GM19467 (cell line): ENCODE data around the gene TECTB.

Source experiments
- ATAC-seq: cut with Tn5 transposase; IDR thresholded peaks from one replicate; pipeline ENCODE4 v1.9.1; 2021; ENCODE audit warnings: mild to moderate bottlenecking, moderate library complexity; ENCODE audit not compliant: unreplicated experiment

Gene TECTB

DNA sequence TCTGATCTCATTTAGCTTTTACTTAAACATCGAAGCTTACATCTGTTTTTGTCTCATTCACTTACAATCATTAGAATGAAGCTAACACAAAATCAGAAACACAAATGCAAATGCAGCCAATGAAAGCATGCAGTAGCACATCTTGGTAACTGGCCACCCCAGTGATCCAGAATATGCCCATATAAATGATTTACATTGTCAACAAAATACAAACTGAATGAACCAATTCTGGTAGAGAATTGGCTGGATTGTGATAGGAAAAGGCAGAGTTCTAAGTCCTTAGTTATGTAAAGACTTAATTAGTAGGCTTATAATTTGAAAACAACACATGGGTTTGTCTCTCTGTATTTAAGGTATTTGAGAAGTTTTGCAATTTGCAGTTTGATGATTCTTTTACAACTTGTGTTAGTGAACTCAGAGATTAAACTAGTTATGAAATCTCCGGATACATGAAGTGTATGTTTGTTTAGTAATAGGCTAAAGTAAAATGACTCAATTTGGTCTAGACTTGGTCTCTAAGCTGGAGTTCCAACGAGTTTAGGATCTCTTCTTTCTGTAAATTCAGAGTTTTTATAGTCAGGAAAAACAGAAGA lies 21.2 kb downstream of the TECTB start:
- no peak for ATAC-seq

DNA sequence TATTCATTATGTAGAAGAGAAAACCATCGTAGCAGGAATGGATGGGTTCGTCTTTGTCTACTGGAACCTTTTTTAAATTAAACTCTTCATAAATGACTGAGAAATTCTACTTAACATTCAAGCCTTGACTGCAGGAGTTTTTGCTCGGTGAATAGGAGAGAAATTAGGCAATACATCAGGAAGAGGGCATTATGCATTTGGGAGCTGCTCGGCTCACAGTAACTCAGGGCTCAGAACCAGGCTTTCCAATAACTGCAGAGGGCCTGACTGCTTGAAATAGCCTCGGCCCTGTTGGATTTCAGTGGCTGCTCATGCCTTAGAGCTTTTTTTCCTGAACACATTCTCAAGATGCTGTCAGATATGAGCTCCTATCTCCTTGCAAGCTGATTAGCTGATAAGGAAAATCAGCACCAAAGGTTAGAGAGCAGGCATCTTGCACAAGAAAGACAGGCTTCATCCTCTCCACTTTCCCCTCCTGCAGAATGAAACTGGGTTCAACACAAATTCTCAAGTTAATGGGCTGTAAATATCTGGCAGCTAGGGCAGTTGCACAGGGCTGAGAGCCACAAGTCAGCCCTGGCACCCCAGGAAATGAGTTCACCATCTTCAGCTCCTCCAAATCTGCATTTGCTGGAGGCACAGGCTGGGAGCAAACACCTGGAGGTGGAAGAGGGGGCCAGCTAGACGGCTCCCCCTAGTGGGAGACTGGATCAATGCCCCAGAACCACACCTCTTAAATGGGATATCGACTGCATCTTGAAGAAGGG lies 24.3 kb downstream of the TECTB start:
- peak; percentile 70 for ATAC-seq

DNA sequence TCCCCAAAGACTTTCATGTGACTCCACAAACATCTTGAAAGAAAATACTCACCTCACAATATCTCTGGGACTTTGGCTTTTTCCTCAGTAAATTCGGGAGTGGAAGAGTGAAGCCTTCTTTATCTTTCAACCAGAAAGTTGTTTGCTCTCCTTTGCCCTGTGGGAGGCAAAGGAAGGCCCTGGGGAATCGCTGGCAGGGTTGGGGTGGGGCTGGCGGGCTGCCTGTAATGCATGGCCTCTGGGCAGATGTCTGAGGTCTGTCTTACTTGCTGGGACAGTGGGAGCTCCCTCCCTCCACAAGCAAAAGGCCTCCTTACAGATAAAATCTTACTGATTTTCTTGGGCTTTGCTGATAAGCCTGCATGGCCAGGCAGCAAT lies 24.9 kb downstream of the TECTB start:
- ATAC-seq = no peak

DNA sequence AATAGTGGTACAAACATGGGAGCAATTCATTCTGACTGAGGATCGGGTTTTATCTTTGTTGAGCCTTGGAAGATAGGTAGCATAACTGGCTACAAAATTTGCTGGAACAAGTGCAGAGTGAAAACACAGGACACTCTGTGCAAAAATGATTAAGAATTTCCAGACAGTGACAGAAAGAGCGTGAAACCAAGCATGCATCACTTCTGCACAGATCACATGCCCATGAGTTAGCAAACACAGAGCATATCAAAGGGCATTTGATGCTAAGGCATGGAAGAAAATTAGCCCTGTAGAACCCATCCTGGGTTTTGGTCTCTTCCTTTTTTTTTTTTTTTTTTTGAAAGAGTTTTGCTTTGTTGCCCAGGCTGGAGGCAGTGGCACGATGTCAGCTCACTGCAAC lies 28.3 kb downstream of the TECTB start:
- no peak for ATAC-seq

DNA sequence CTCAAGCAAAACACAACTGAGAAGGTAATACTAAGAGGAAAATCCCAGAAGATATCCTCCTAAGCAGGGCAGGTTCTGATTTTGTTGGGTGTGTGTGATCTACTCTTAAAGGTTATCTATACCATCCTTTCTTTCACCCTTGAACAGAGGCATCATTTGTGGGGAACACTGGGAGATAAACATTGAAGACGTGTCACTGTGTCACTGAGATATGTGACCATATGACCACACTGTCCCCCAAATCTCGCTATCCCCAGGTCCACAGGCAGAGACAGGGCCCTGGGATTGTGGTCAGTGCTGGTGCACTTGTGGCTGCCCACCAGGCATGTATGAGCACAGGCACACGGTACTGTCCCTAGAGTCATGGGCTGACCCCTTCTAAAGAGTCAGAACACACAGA lies 30.0 kb downstream of the TECTB start:
- ATAC-seq = no peak

DNA sequence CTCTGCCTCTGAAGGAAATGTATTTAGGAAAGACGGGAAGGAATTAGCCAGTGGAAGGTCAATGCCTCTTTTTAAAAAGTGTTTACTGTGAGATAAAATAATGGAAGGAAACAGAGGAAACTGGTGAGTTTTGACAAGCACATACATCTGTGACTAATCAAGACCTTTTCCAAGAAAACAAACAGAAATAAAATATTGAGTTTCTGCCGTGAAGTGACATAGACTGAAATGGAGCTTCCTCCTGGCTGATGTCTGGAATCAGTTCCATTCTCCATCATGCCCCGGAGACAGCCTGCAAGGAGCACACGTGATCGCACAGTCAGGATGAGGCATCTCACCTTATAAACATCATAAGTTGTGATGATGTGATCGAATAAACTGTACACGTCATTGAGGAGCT lies 30.7 kb downstream of the TECTB start:
- no peak for ATAC-seq

DNA sequence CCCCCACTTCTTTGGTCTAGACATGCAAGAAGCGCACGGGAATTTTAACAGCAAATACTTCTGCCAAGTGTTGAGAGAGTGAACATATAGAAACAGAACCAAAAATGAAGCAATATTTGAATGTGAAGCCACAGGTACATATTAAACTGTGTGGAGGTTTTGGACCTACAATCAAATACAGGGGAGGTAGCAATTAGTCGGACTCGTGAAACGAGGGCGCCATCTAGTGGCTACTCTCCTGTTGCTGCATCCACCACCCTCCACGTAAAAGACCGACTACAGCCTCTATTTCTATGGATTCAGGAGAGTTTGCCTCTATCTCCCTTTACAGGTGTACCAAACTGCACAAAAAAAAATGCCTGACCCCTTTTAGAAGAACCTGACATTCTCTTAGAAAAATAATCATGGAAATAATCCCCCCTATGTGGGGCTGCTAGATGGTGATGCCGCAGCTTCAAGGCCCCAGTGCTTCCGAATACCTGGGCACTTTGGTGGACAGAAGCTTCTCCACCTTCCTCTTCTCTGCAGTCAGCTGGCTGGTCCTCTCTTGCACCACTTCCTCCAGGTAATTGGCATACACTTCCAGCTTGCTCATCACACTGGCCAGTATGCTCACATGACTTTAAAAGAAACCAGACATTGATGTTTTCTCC lies 31.7 kb downstream of the TECTB start:
- ATAC-seq = peak; percentile 88

DNA sequence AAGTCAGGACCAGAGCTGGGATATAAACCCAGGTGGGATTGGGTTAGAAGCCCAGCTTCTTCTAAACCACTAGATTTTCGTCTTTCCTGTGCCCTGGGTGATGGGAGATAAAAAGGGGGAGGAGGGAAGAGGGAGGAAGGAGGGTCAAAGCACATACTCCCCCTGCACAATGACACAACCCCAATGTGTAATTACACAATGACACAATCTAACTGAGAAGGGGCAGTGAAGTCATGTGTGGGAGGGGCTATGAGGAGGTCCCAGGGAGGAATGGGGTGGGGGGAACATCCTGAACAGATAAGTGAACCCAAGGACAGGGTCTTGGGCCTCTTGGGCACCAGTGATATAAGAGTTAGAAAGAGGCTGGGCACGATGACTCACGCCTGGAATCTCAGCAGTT lies 44.5 kb downstream of the TECTB start:
- no peak for ATAC-seq

DNA sequence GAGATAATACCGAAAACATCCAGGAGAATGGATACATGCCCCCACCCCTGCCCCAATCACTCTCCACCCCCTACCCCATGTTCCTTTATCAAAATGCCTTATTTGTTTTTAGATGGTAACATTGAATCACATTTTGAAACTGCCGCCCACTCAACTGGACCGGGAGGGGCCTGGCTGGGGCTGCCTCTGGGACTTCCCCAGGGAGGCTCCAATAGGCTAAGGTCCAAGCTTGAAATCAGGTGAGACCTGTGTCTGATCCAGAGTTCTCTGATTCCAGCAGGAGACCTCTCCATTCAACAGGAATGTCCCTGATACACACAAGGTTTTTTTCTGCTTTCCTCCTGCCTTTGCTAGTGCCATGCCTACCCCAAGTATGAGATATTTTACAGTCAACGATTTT lies 47.0 kb downstream of the TECTB start:
- ATAC-seq = no peak

DNA sequence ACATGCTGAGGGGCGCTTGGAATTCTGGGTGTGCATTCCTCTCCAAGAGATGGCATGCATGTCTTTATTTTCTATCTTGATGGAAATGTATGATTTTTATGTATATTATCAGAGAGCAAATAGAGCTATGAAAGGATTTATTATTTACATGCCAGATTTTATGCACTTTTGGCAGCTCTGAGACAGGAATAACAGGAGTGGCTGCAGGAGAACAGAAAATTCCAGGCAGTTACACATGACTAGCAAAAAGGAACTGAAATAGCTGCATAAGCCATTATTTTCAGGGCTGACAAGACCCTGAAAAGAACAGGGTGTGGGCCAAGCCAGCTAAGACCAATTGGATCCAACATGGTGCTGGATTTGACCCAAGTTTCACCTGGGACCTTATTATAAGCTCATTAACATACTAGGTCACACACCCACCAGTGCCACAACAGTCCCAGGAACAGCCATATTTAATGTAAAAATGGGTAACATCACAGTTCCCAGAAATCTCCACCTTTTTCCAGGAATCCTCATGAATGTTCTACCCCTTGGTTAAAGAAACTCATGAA lies 47.5 kb downstream of the TECTB start:
- no peak for ATAC-seq

DNA sequence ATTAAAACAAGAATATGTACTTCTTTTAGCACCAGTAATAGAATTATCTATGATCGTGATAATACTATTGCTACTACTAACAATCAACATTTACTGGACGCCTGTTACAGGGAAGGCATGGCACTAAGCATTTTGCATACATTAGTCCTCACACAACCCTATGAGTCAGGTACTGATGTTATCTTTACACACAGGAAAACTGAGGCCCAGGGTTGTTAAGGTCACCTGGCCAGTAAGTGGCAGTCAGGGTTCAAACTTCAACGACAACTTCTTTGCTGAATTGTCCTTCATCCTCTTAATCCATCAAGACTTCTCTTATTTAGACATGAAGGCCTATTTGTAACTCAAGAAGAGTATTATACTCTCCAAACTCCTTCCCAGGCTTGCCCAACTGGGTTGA lies 48.8 kb downstream of the TECTB start:
- ATAC-seq = no peak

DNA sequence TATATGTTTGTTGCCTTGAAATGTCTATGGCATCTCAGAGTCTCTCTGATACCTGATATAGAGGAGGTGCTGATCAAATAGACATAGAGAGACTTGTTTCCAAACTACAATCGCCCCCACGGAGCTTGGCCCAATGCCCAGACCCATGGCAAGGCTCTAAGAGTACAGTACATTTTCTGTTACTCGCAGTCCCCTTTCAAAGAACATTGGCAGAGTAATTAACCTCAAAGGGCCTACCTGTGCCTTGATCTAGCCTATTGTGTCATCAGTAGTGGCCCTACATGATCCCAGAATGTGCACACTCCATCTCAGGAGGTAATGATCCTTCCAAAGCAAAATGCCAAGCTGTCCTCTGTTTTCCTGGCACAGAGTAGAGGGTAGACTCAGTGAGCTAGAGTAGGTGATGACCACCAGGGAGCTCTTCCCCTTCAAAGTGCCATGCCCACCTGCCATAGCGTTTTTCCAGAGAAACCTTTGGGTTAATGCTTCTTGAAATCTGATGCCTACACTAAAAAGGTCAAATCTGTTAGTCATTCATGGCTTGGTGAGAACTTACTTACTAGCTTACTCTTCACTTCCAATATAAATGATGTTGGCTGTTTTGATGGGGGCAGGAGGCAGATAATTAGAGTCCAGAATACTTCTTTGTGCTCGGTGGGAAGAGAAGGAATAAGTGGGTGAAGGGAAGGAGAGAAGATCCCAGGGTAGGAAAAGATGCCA lies 49.5 kb downstream of the TECTB start:
- ATAC-seq = no peak

DNA sequence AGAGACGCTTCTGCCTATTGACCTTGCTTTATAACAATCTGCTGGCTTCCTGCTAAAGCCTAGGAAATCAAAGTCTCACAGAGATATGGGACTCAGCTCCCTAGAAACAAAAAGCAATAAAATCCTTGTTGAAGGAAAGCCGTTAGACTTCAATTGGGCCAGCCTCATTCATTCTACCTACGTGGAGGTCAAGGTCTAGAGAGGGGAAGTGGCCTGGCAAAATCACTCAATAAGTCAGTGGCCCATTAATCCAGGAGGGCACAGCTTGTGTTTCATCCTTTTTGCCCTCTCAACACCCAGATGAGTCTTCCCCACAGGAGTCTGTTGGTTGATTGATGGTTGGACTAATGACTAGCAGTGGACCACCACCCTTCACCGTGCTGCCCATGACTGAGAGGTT lies 50.3 kb downstream of the TECTB start:
- ATAC-seq = no peak

DNA sequence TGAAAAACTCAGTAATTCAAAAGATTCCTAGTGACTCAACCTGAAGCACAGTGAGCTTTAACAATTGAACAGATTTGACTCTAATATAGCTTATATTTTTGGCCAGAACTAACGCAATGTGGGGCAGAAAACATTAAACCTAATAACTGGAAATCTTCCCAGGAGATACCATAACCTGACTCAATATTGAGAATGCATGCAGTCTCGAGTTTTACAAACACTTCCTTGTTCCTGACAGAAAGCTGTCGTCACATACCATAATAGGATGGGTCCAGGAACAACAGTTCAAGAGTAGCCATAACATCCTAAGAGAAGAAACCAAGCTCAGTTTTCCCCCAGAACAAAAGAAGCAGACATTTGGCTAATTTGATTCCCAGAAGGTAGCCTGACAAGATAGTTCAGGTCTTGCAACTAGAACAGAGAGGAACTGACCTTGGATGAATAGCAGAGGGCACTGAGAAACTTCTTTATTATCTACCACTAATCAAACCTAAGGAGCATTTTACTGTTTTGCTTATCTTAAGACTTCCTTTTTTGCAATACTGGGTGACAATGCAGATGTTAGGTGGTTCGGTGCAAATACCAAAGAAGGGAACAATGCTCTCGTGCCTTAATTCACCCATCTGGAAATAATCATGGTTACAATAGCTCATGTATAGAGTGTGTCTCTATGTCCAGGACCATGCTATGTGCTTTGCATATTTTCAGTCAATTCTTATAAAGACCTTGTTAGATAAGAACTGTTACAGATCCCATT lies 52.1 kb downstream of the TECTB start:
- ATAC-seq = no peak

DNA sequence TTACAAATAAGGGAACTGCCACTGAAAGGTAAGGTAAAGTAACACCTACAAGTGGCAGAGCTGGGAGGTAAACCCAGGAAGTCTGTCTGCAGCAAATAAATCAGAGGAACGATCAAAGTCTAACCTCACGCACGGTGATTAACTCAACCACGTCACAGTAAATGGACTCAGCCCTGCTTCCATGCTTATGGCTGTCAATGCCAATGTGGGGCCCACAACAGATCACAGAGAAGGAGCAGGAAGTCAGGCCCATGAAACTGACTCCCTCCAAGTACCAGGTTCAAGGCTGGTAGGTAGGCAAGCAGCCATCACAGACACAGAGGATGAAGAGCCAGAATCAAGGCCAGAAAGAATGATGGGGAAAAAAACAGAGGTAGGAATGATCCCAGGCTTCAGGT lies 52.7 kb downstream of the TECTB start:
- ATAC-seq = no peak

DNA sequence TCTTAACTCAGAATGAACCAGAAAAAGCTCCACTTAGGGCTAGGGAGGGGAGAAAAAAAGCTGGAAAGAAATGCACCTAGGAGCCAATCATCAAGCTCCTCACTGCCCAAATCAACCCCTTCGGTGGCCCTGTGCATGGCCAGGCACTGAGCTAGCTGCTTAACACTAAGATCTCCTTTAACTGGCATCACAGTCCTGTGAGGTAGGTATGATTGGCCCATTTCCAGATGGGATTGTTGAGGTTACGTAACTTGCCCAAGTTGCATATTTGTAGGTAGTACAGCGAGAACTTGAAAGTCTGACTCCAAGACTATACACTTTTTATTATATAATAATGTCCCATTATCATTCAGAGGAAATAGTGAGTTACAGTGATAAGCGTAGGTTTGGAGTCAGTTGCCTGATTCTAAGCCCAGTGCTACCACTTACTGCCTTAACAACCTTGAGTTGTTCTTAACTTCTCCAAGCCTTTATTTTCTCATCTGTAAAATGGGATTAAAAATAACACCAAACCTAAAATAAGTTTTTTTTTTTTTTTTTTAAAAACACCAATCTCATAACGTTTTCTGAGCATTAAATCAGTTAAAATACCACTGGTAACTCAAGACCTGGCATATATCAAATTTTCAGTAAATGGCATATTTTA lies 53.5 kb downstream of the TECTB start:
- no peak for ATAC-seq

DNA sequence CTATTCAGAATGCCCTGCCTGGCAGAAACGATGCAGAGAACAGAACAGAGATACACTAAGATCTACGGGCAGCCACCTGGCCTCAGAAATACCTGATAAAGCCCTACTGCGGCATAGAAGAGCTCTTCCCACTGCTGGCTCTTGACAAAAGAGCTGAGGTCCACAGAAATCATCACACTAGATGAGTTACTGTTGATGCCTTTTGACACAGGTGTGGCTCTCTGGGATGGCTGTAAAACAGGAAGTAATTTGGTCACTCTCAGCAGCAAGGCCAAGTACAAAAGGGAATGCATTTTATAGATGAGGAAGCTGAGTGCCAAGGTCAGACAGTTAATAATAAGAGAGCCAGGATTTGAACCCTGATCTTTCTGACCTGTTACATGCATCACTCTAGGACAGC lies 55.8 kb downstream of the TECTB start:
- ATAC-seq = no peak

DNA sequence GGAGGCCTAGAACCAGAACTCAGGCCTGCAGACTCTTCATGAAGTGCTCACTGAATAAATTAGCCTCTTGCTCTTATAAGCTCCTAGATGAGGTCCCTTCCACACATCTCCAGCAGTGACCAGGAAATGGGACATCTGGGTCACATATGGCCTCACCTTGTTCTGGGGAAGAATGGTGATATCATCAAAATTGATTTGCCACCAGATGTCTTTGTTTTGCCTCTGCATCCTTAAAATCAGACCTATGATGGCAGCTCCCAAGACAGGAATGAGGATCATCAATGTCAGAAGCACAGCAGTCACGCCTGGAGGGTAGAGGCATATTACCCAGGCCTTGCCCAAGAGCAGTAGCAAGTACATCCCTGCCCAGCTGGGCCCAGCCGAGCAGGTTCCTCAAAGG lies 57.4 kb downstream of the TECTB start:
- no peak for ATAC-seq

DNA sequence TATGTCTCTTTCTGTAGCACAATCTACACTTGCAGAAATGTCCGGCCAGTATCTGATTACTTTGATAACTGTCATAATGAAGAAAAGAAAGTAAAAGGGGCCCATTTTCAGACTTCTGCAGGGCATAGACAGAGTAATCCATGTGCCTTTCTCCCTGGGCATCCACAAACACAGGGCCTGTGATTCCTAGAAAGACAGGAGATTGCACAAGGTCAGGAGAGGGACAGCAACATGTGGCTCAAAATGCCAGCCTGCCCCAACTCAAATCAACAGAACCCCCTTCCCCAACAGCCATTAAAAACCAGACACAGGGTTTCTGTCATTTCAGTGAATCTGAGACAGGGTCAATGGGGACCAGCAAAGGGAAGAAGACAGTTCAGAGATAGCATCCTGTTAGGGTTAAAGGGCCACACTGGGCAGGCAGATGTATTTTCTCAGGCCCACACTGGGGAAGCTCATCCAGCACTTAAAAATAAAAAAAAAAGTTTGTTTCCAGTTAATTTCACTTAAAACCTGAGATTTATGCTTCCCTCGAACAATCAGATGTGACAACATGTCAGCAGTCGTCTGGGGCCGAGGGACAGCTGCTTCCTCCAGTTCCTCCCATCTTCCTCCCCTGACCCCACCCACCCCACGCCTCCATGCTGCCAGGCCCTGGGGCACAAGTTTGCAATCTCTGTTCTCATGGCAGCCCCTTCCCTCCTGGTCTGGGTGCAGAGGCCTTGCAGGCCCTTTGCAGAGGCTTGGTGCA lies 60.0 kb downstream of the TECTB start:
- no peak for ATAC-seq

DNA sequence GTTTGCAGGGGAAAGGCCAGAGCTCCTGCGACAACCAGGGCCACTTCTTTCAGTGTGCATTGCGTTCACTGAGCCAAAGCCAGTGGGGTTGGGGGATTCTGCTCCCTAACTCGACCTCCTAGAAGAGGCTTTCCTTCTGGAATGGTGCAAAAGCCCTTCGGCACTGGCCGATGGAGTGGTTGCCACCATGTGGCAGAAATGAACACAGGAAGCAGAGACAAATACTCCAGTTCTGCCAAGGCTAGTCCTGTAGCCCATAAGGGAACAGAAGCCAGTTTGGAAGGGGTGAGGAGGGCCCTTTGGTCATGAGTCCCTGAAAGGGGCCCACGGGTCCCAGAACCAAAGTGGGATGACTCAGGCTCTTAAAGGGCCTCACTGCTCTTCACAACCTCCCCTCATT lies 61.1 kb downstream of the TECTB start:
- ATAC-seq = no peak
